ENCODE data around the gene ARHGEF7.

DNA sequence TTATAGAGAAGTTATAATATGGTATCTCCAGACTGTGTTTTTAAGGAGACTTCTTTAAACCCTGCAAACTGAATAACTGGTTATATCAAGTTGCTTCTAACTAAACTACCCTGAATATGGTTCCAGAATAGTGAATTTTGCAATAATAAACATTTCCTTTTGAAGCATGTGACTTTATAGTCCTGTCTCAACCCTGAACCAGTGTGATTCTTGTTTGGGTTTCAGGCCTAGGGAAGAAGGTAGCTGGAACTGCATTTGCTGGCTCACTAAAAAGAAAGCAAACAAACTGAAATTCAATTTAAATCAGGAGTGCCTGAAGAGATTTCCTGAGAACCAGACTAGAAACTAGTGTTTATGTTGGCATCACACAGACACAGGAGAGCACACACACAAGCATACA lies 4.9 kb downstream of the ARHGEF7 start:
- TF ChIP-seq, protein P1, sequence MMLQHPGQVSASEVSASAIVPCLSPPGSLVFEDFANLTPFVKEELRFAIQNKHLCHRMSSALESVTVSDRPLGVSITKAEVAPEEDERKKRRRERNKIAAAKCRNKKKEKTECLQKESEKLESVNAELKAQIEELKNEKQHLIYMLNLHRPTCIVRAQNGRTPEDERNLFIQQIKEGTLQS (IDR thresholded peaks at IDR 0.05), result no peak
- TF ChIP-seq REST (IDR thresholded peaks at IDR 0.05; ENCODE audit: low read depth) (no peak), CTCF (IDR thresholded peaks at IDR 0.05 in 2 of 3, conservative IDR thresholded peaks at IDR 0.05 in 1 of 3; ENCODE audit: borderline replicate concordance in 1 of 3, insufficient read depth in 1 of 3, low read depth in 2 of 3, low read length in 2 of 3) (no peak), POLR2A (IDR thresholded peaks at IDR 0.05; ENCODE audit: borderline replicate concordance, extremely low read depth, insufficient read depth, insufficient read length) (no peak), CBX3 (IDR thresholded peaks at IDR 0.05; ENCODE audit: low read depth) (no peak), EGR1 (IDR thresholded peaks at IDR 0.05; ENCODE audit: low read depth) (no peak), RAD21 (IDR thresholded peaks at IDR 0.05; ENCODE audit: low read depth) (no peak), EZH2 (IDR thresholded peaks at IDR 0.05) (no peak), ZNF274 (IDR thresholded peaks at IDR 0.05; ENCODE audit: low read depth, low read length) (no peak), YY1 (IDR thresholded peaks at IDR 0.05; ENCODE audit: extremely low read depth, insufficient replicate concordance, low read depth, low read length) (no peak)
